Mesendoderm (in vitro differentiated cells): ENCODE measurements around the gene EP300.
"Not testable (repeated sequence)": the region's sequence is repeated elsewhere in the genome, so short reads cannot be mapped to it uniquely, and the experiment has no call there.

Experiments used
- DNase-seq: peaks from one replicate; pipeline ENCODE4 v3.0.0; 2013
- H2AK5ac ChIP-seq: 2 replicates; pipeline ENCODE4 v1.6.1; 2013; ENCODE audit warnings: low read length, inconsistent platforms
- H2BK120ac ChIP-seq: 2 replicates; pipeline ENCODE4 v1.6.1; 2013; ENCODE audit warnings: low read depth, mild to moderate bottlenecking, low read length, moderate library complexity, mixed read lengths
- H2BK15ac ChIP-seq: replicated peaks from 2 replicates; pipeline ENCODE4 v1.6.1; 2013; ENCODE audit warnings: low read depth, mild to moderate bottlenecking, moderate library complexity
- H2BK5ac ChIP-seq: 2 replicates; pipeline ENCODE4 v1.6.1; 2013; ENCODE audit warnings: low read length, inconsistent platforms
- H3K18ac ChIP-seq: 2 replicates; pipeline ENCODE4 v1.6.1; 2013; ENCODE audit warnings: mild to moderate bottlenecking, low read length, mixed read lengths
- H3K23ac ChIP-seq: one replicate; pipeline ENCODE4 v1.6.1; 2013; ENCODE audit warnings: low read length
- H3K27ac ChIP-seq: 2 replicates; pipeline ENCODE4 v1.5.1; 2013; ENCODE audit warnings: low read depth, mild to moderate bottlenecking, inconsistent platforms, low read length, moderate library complexity
- H3K27me3 ChIP-seq: 2 replicates; pipeline ENCODE4 v1.6.1; 2013; ENCODE audit warnings: low read length, control low read depth, mild to moderate bottlenecking, inconsistent platforms; ENCODE audit not compliant: insufficient read depth, poor library complexity
- H3K36me3 ChIP-seq: 2 replicates; pipeline ENCODE4 v1.6.1; 2013; ENCODE audit warnings: low read length, inconsistent platforms; ENCODE audit not compliant: control insufficient read depth, insufficient read depth
- H3K4ac ChIP-seq: one replicate; pipeline ENCODE4 v1.6.1; 2013; ENCODE audit warnings: low read depth, mild to moderate bottlenecking, low read length, moderate library complexity
- H3K4me1 ChIP-seq: 2 replicates; pipeline ENCODE4 v1.6.1; 2013; ENCODE audit warnings: low read depth, low read length, inconsistent platforms; ENCODE audit not compliant: control insufficient read depth
- H3K4me2 ChIP-seq: 2 replicates; pipeline ENCODE4 v1.6.1; 2013; ENCODE audit warnings: low read length
- H3K4me3 ChIP-seq: 2 replicates; pipeline ENCODE4 v1.5.1; 2013; ENCODE audit warnings: mild to moderate bottlenecking, low read length
- H3K56ac ChIP-seq: one replicate; pipeline ENCODE4 v1.6.1; 2013; ENCODE audit warnings: low read length
- H3K79me1 ChIP-seq: 2 replicates; pipeline ENCODE4 v1.6.1; 2013; ENCODE audit warnings: low read length, inconsistent platforms
- H3K79me2 ChIP-seq: 2 replicates; pipeline ENCODE4 v1.6.1; 2013; ENCODE audit warnings: mild to moderate bottlenecking, low read length; ENCODE audit not compliant: control insufficient read depth, insufficient read depth
- H3K9ac ChIP-seq: 2 replicates; pipeline ENCODE4 v1.6.1; 2013; ENCODE audit warnings: low read length, inconsistent platforms
- H4K5ac ChIP-seq: one replicate; pipeline ENCODE4 v1.6.1; 2013; ENCODE audit warnings: low read length
- H4K8ac ChIP-seq: one replicate; pipeline ENCODE4 v1.6.1; 2013; ENCODE audit warnings: low read depth, mild to moderate bottlenecking, control low read depth, low read length, moderate library complexity
- WGBS: extraction: QIAGEN DNeasy Blood & Tissue Kit; methylation state at CpG from one replicate; pipeline ENCODE4 v1.1.7; 2013; ENCODE audit warnings: low lambda C conversion rate, missing lambda C conversion rate; ENCODE audit not compliant: insufficient coverage; ENCODE audit errors: extremely low coverage; 5-methylcytosine and 5-hydroxymethylcytosine counted together

The EP300 gene

GRCh38 chr22:41178425-41178975 is 86.1 kb downstream of the EP300 start:
- H3K23ac ChIP-seq = no peak overlapping the region
- H3K4me2 ChIP-seq = no peak overlapping the region
- H3K4me3 ChIP-seq = no peak overlapping the region
- WGBS = no CpG with 5 or more reads among the region's 8 CpGs
- H4K5ac ChIP-seq = no peak overlapping the region
- H3K79me2 ChIP-seq = no peaks in the 10 kb centered on the region
- no peak overlapping the region for H3K4ac ChIP-seq
- H3K18ac ChIP-seq = no peak overlapping the region
- DNase-seq = no peak
- H2BK15ac ChIP-seq = no peak overlapping the region
- peaks cover 32% of the 10 kb centered on the region for H3K36me3 ChIP-seq
- H2BK5ac ChIP-seq = no peak overlapping the region
- H3K9ac ChIP-seq = no peak overlapping the region
- H2AK5ac ChIP-seq = no peak overlapping the region
- no peak overlapping the region for H3K27ac ChIP-seq
- no peaks in the 10 kb centered on the region for H3K27me3 ChIP-seq
- H4K8ac ChIP-seq = no peak overlapping the region
- H3K79me1 ChIP-seq = no peaks in the 10 kb centered on the region
- no peak overlapping the region for H2BK120ac ChIP-seq
- H3K4me1 ChIP-seq = no peaks in the 10 kb centered on the region
- H3K56ac ChIP-seq = no peak overlapping the region

DNA sequence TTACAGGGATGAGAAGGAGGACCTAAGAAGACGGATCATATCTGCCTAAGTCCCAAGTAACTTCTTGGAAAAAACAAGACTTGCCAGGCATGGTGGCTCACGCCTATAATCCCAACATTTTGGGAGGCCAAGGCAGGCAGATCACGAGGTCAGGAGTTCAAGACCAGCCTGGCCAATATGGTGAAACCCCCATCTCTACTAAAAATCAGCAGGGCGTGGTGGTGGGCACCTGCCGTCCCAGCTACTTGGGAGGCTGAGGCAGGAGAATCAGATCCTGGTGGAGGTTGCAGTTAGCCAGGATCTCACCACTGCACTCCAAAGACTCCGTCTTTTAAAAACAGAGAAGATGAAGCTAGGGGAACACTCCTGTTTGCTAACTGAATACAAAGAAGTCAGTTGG is 88.0 kb downstream of the EP300 start:
- not testable (repeated sequence) for H4K8ac ChIP-seq, H2AK5ac ChIP-seq, H3K4me1 ChIP-seq, H2BK120ac ChIP-seq, H3K4ac ChIP-seq, H3K4me3 ChIP-seq, H3K27me3 ChIP-seq, H3K79me2 ChIP-seq, H3K23ac ChIP-seq, H3K79me1 ChIP-seq, DNase-seq, H3K9ac ChIP-seq, H3K56ac ChIP-seq, H3K18ac ChIP-seq, H4K5ac ChIP-seq, H3K4me2 ChIP-seq, H2BK15ac ChIP-seq, H2BK5ac ChIP-seq, H3K27ac ChIP-seq
- WGBS = no CpG with 5 or more reads among the region's 6 CpGs
- H3K36me3 ChIP-seq = peaks cover 31% of the 10 kb centered on the region

GRCh38 chr22:41180926-41181325 is 88.5 kb downstream of the EP300 start:
- no CpG with 5 or more reads among the region's 3 CpGs for WGBS
- Histone ChIP-seq H3K18ac (no peak overlapping the region), H3K4me3 (no peak overlapping the region), H3K4me1 (no peaks in the 10 kb centered on the region), H3K79me1 (no peaks in the 10 kb centered on the region), H3K79me2 (no peaks in the 10 kb centered on the region), H4K5ac (no peak overlapping the region), H2AK5ac (no peak overlapping the region), H2BK15ac (no peak overlapping the region), H4K8ac (no peak overlapping the region), H3K36me3 (peaks cover 27% of the 10 kb centered on the region), H3K4ac (no peak overlapping the region), H3K56ac (no peak overlapping the region), H3K23ac (no peak overlapping the region), H2BK5ac (no peak overlapping the region), H2BK120ac (no peak overlapping the region), H3K4me2 (no peak overlapping the region), H3K27ac (no peak overlapping the region), H3K9ac (no peak overlapping the region), H3K27me3 (no peaks in the 10 kb centered on the region)
- DNase-seq = no peak

DNA sequence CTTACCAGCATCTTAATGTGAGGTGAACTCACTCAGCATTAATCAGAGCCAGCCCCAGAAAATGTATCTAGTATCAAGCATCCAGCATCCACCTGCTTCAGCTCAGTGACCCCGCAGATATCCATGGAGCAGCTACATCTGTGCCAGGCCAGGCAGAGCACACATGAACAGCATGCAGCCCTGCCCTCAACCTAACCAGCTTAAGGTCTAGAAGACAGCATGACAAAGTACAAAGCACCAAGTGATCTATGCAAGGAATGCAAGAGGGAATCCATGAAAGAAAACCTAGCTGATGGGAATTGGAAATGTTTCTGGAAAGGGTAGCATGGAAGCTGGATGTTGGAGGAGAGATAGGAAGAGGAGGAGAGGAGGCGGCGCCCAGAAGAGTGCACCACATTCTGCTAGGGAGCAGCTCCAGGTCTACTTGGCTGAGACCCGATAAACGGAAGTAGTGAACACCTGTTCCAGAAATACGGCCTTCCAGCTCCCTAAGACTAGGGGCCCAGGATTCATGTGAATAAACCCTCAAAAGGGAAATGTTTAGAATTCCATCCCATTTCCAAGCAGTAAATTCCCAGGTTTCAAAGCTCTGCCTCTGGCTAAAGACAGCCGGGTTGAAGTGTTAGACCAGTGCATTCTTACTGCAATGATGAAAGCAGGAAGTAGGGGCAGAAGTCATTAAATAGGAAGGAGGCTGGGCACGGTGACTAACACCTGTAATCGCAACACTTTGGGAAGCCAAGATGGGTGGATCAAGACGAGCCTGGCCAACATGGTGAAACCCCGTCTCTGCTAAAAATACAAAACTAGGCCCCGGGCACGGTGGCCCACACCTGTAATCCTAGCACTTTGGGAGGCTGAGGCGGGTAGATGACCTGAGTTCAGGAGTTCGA is 89.2 kb downstream of the EP300 start:
- Histone ChIP-seq H3K4me3 (no peak overlapping the region), H4K5ac (no peak overlapping the region), H3K79me2 (no peaks in the 10 kb centered on the region), H3K27me3 (no peaks in the 10 kb centered on the region), H2BK5ac (no peak overlapping the region), H3K4ac (no peak overlapping the region), H2BK120ac (no peak overlapping the region), H3K23ac (no peak overlapping the region), H3K79me1 (no peaks in the 10 kb centered on the region), H3K4me2 (no peak overlapping the region), H2AK5ac (no peak overlapping the region), H3K18ac (no peak overlapping the region), H3K56ac (no peak overlapping the region), H3K27ac (no peak overlapping the region), H4K8ac (no peak overlapping the region), H3K9ac (no peak overlapping the region), H3K4me1 (no peaks in the 10 kb centered on the region), H3K36me3 (peaks cover 24% of the 10 kb centered on the region), H2BK15ac (no peak overlapping the region)
- no CpG with 5 or more reads among the region's 15 CpGs for WGBS
- peak; percentile 78 for DNase-seq

DNA sequence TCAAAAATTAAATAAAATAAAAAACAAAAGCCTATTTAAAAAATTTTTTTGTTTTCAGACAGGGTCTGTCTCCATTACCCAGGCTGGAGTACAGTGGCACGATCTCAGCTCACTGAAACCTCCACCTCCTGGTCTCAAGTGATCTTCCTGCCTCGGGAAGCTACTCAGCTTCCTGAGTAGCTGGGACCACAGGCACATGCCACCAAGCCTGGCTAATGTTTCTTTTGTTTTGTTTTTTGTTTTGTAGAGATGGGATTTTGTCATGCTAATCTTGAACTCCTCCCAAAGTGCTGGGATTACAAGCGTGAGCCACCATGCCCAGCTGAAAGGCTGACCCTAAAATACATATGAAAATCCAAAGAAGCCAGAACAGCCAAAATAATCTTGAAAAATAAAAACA is 92.3 kb downstream of the EP300 start:
- Histone ChIP-seq H3K4me1 (no peaks in the 10 kb centered on the region), H3K27me3 (no peaks in the 10 kb centered on the region), H2BK5ac (no peak overlapping the region), H2BK120ac (no peak overlapping the region), H3K27ac (no peak overlapping the region), H3K4ac (no peak overlapping the region), H2BK15ac (no peak overlapping the region), H2AK5ac (no peak overlapping the region), H3K9ac (no peak overlapping the region), H3K79me1 (no peaks in the 10 kb centered on the region), H3K79me2 (no peaks in the 10 kb centered on the region), H3K36me3 (peaks cover 3% of the 10 kb centered on the region), H3K23ac (no peak overlapping the region), H3K4me2 (no peak overlapping the region), H3K4me3 (no peak overlapping the region), H3K18ac (no peak overlapping the region), H4K5ac (no peak overlapping the region), H3K56ac (no peak overlapping the region), H4K8ac (no peak overlapping the region)
- peak; percentile 23 for DNase-seq
- no CpG with 5 or more reads among the region's 3 CpGs for WGBS
